DOHH2 (cell line): Measurements from ENCODE around the gene EGLN1.
A peak's percentile ranks its signal among the peaks of the same experiment; 100 is the strongest.

Experiments used
- H3F3A ChIP-seq: fragments of 200-600 bp; sonication (generic), shearing (Covaris generic); 2 replicates; pipeline ENCODE4 v1.6.0; 2016; ENCODE audit warnings: antibody characterized with exemption, mild to moderate bottlenecking; ENCODE audit not compliant: control insufficient read depth, insufficient read depth
- H3K27ac ChIP-seq: fragments of 200-600 bp; sonication (generic); 2 replicates; pipeline ENCODE4 v1.5.1; 2014; ENCODE audit warnings: low read depth, mild to moderate bottlenecking, low read length, moderate library complexity
- H3K27me3 ChIP-seq: fragments of 200-600 bp; sonication (generic); 2 replicates; pipeline ENCODE4 v1.6.1; 2014; ENCODE audit warnings: mild to moderate bottlenecking, low read length, mixed read lengths; ENCODE audit not compliant: control insufficient read depth
- H3K36me3 ChIP-seq: fragments of 200-600 bp; sonication (generic); 2 replicates; pipeline ENCODE4 v1.6.1; 2014; ENCODE audit warnings: mild to moderate bottlenecking, low read length, moderate library complexity, mixed read lengths; ENCODE audit not compliant: control insufficient read depth
- H3K4me1 ChIP-seq: fragments of 200-600 bp; sonication (generic); 2 replicates; pipeline ENCODE4 v1.6.1; 2014; ENCODE audit warnings: mild to moderate bottlenecking, low read length, mixed read lengths; ENCODE audit not compliant: control insufficient read depth
- H3K4me2 ChIP-seq: fragments of 200-600 bp; sonication (generic); 2 replicates; pipeline ENCODE4 v1.6.0; 2014; ENCODE audit warnings: mild to moderate bottlenecking, low read length, moderate library complexity
- H3K4me3 ChIP-seq: fragments of 200-600 bp; sonication (generic); 2 replicates; pipeline ENCODE4 v1.5.1; 2014; ENCODE audit warnings: mild to moderate bottlenecking, low read length, mixed read lengths
- H3K79me2 ChIP-seq: fragments of 200-600 bp; sonication (generic); 2 replicates; pipeline ENCODE4 v1.6.1; 2014; ENCODE audit warnings: mild to moderate bottlenecking, low read length, mixed read lengths; ENCODE audit not compliant: control insufficient read depth
- H3K9me2 ChIP-seq: fragments of 200-600 bp; sonication (generic); replicated peaks from 2 replicates; pipeline ENCODE4 v1.6.1; 2014; ENCODE audit warnings: mild to moderate bottlenecking, low read length, mixed read lengths; ENCODE audit not compliant: control insufficient read depth
- H3K9me3 ChIP-seq: fragments of 200-600 bp; sonication (generic); 2 replicates; pipeline ENCODE4 v1.6.1; 2014; ENCODE audit warnings: antibody characterized with exemption, low read length, mixed read lengths; ENCODE audit not compliant: control insufficient read depth, insufficient read depth
- H4K20me1 ChIP-seq: fragments of 200-600 bp; sonication (generic); 2 replicates; pipeline ENCODE4 v1.6.0; 2014; ENCODE audit warnings: low read depth, mild to moderate bottlenecking, antibody characterized with exemption, low read length, moderate library complexity; ENCODE audit not compliant: control insufficient read depth, insufficient read depth
- CTCF ChIP-seq: fragments of 200-600 bp; sonication (generic); IDR thresholded peaks from one replicate; pipeline ENCODE4 v1.5.1; 2014; ENCODE audit warnings: antibody characterized with exemption, mild to moderate bottlenecking, low read depth, low read length; ENCODE audit not compliant: poor library complexity, severe bottlenecking
- EZH2phosphoT487 ChIP-seq: fragments of 200-600 bp; sonication (generic); IDR thresholded peaks from 2 replicates; pipeline ENCODE4 v1.6.1; 2017; ENCODE audit warnings: borderline replicate concordance, mild to moderate bottlenecking, antibody characterized with exemption, low read length, moderate library complexity, mixed read lengths

The EGLN1 gene

GRCh38 chr1:231424950-231425805, 3.1 kb upstream of the EGLN1 start:
- TF ChIP-seq CTCF (no peak), EZH2phosphoT487 (no peak)
- no peaks in the 10 kb centered on the region; the same call in 1 of the 2 replicates for H3K36me3 ChIP-seq
- peaks cover 5% of the 10 kb centered on the region; the same call in 1 of the 2 replicates for H3F3A ChIP-seq
- no peaks in the 10 kb centered on the region for H3K9me3 ChIP-seq
- no peaks in the 10 kb centered on the region for H3K9me2 ChIP-seq
- H3K4me3 ChIP-seq: no peak overlapping the region
- H3K4me2 ChIP-seq: no peak overlapping the region
- no peaks in the 10 kb centered on the region for H4K20me1 ChIP-seq
- H3K4me1 ChIP-seq: peaks cover 8% of the 10 kb centered on the region
- H3K27ac ChIP-seq: no peak overlapping the region
- peaks cover 18% of the 10 kb centered on the region for H3K27me3 ChIP-seq
- peaks cover 11% of the 10 kb centered on the region for H3K79me2 ChIP-seq

GRCh38 chr1:231423648-231424047, 1.6 kb upstream of the EGLN1 start:
- H3K4me3 ChIP-seq: no peak overlapping the region

GRCh38 chr1:231422798-231423309, 767 bp upstream of the EGLN1 start:
- Histone ChIP-seq H3K36me3 (peaks cover 20% of the 10 kb centered on the region), H3F3A (peaks cover 5% of the 10 kb centered on the region; the same call in 1 of the 2 replicates), H3K27ac (peak overlapping the region; percentile 69), H3K27me3 (peaks cover 18% of the 10 kb centered on the region), H3K4me1 (peaks cover 28% of the 10 kb centered on the region), H3K79me2 (peaks cover 34% of the 10 kb centered on the region), H3K9me2 (no peaks in the 10 kb centered on the region), H3K9me3 (no peaks in the 10 kb centered on the region), H3K4me2 (peak overlapping the region; percentile 67), H4K20me1 (peaks cover 20% of the 10 kb centered on the region), H3K4me3 (peak overlapping the region; percentile 85)
- TF ChIP-seq EZH2phosphoT487 (no peak), CTCF (no peak)

More at GRCh38 chr1:231423648-231424047, 1.6 kb upstream of the EGLN1 start:
- peaks cover 26% of the 10 kb centered on the region for H3K79me2 ChIP-seq
- H4K20me1 ChIP-seq: peaks cover 13% of the 10 kb centered on the region
- peaks cover 13% of the 10 kb centered on the region for H3K36me3 ChIP-seq
- TF ChIP-seq CTCF (no peak), EZH2phosphoT487 (no peak)
- no peaks in the 10 kb centered on the region for H3K9me3 ChIP-seq
- H3K27me3 ChIP-seq: peaks cover 18% of the 10 kb centered on the region
- H3K27ac ChIP-seq: no peak overlapping the region
- H3K4me1 ChIP-seq: peaks cover 20% of the 10 kb centered on the region
- H3K4me2 ChIP-seq: no peak overlapping the region; the same call in 1 of the 2 replicates
- H3K9me2 ChIP-seq: no peaks in the 10 kb centered on the region
- H3F3A ChIP-seq: peaks cover 5% of the 10 kb centered on the region; the same call in 1 of the 2 replicates
